Measurements from ENCODE around the gene NRCAM.

NRCAM gene

GRCh38 chr7:108424013-108424412, 32.2 kb downstream of the NRCAM start:
- Histone ChIP-seq H3F3A (ENCODE audit: insufficient read depth) (no peaks in the 10 kb centered on the region), H2AFZ (ENCODE audit: low read depth, low read length, severe bottlenecking) (no peak overlapping the region), H3K27me3 (ENCODE audit: low read length) (no peaks in the 10 kb centered on the region), H3K4me3 (ENCODE audit: insufficient read depth, low read length, poor library complexity, severe bottlenecking) (no peak overlapping the region), H3K4me2 (ENCODE audit: low read depth, low read length, poor library complexity, severe bottlenecking) (no peak overlapping the region), H3K9ac (ENCODE audit: low read length) (no peak overlapping the region), H3K27ac (ENCODE audit: low read depth, low read length) (no peak overlapping the region), H3K79me2 (ENCODE audit: insufficient read depth, low read length) (no peaks in the 10 kb centered on the region), H4K20me1 (ENCODE audit: low read depth, low read length) (no peaks in the 10 kb centered on the region), H3K9me2 (replicated peaks; ENCODE audit: insufficient read depth, low read length) (no peaks in the 10 kb centered on the region), H3K36me3 (ENCODE audit: low read length) (no peaks in the 10 kb centered on the region), H3K9me3 (ENCODE audit: insufficient read depth, low read length) (no peaks in the 10 kb centered on the region)
- no peak for TF ChIP-seq EZH2phosphoT487 (conservative IDR thresholded peaks at IDR 0.05; ENCODE audit: low read length)
- no peak for TF ChIP-seq CTCF (IDR thresholded peaks at IDR 0.05; ENCODE audit: insufficient read depth, low read length, poor library complexity, severe bottlenecking)

- H3K4me3 ChIP-seq (ENCODE audit: insufficient read depth, low read length, poor library complexity, severe bottlenecking), result no peak overlapping the region
- H3K9ac ChIP-seq (ENCODE audit: low read length), result no peak overlapping the region
- no peak overlapping the region for H3K4me2 ChIP-seq (ENCODE audit: low read depth, low read length, poor library complexity, severe bottlenecking)
- no peaks in the 10 kb centered on the region for H3K79me2 ChIP-seq (ENCODE audit: insufficient read depth, low read length)
- H3F3A ChIP-seq (ENCODE audit: insufficient read depth), result no peaks in the 10 kb centered on the region
- no peak overlapping the region for H3K27ac ChIP-seq (ENCODE audit: low read depth, low read length)
- H3K36me3 ChIP-seq (ENCODE audit: low read length), result no peaks in the 10 kb centered on the region
- H3K9me3 ChIP-seq (ENCODE audit: insufficient read depth, low read length), result no peaks in the 10 kb centered on the region
- no peak overlapping the region for H2AFZ ChIP-seq (ENCODE audit: low read depth, low read length, severe bottlenecking)
- no peaks in the 10 kb centered on the region for H3K9me2 ChIP-seq (replicated peaks; ENCODE audit: insufficient read depth, low read length)
- H3K27me3 ChIP-seq (ENCODE audit: low read length), result no peaks in the 10 kb centered on the region
- TF ChIP-seq CTCF (IDR thresholded peaks at IDR 0.05; ENCODE audit: insufficient read depth, low read length, poor library complexity, severe bottlenecking), result no peak
- TF ChIP-seq EZH2phosphoT487 (conservative IDR thresholded peaks at IDR 0.05; ENCODE audit: low read length), result no peak
- H4K20me1 ChIP-seq (ENCODE audit: low read depth, low read length), result no peaks in the 10 kb centered on the region
Observed at GRCh38 chr7:108423089-108423989, 32.9 kb downstream of the NRCAM start.

- Histone ChIP-seq H3K27me3 (ENCODE audit: low read length) (no peaks in the 10 kb centered on the region), H2AFZ (ENCODE audit: low read depth, low read length, severe bottlenecking) (no peak overlapping the region), H3K4me3 (ENCODE audit: insufficient read depth, low read length, poor library complexity, severe bottlenecking) (no peak overlapping the region), H3K36me3 (ENCODE audit: low read length) (no peaks in the 10 kb centered on the region), H3K79me2 (ENCODE audit: insufficient read depth, low read length) (no peaks in the 10 kb centered on the region), H3K4me2 (ENCODE audit: low read depth, low read length, poor library complexity, severe bottlenecking) (no peak overlapping the region), H3K9me3 (ENCODE audit: insufficient read depth, low read length) (no peaks in the 10 kb centered on the region), H4K20me1 (ENCODE audit: low read depth, low read length) (no peaks in the 10 kb centered on the region), H3K27ac (ENCODE audit: low read depth, low read length) (no peak overlapping the region), H3K9me2 (replicated peaks; ENCODE audit: insufficient read depth, low read length) (no peaks in the 10 kb centered on the region), H3K9ac (ENCODE audit: low read length) (no peak overlapping the region), H3F3A (ENCODE audit: insufficient read depth) (no peaks in the 10 kb centered on the region)
- TF ChIP-seq EZH2phosphoT487 (conservative IDR thresholded peaks at IDR 0.05; ENCODE audit: low read length) (no peak), CTCF (IDR thresholded peaks at IDR 0.05; ENCODE audit: insufficient read depth, low read length, poor library complexity, severe bottlenecking) (no peak)
Observed at GRCh38 chr7:108421720-108422331, 34.4 kb downstream of the NRCAM start.

Measured in SU-DHL-6 (cell line).